Measurements from ENCODE around the gene GFRA1. TPM values are rescaled to one million over a fixed set of nuclear protein-coding genes. Genes with fewer than 3 reads are reported as not detected.

GFRA1 gene
- total RNA-seq, 1 experiment from 2014 or later = 0.30 TPM

DNA sequence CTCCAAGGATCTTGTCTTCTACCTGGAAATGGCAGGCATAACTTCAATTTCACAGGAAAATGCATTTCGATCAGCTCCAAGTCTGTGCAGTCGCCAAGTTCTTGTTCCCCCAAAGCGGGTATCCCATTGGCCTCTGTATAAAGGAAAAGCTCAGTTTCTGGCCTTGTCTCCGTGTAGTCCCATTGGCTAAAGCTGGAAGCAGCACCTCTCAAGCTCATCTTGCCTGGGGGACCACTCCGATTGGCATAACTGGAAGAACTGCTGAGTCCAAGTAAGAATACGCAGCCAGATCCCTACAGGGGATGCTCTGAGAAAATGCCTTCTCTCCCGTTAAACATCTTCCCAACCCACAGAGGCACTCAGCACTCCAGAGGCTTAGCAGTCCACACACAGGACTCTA, 205.2 kb downstream of the GFRA1 start (continued):
- TF ChIP-seq CBX3 (IDR thresholded peaks at IDR 0.05; ENCODE audit: low read depth) = no peak
- TF ChIP-seq, protein P1, sequence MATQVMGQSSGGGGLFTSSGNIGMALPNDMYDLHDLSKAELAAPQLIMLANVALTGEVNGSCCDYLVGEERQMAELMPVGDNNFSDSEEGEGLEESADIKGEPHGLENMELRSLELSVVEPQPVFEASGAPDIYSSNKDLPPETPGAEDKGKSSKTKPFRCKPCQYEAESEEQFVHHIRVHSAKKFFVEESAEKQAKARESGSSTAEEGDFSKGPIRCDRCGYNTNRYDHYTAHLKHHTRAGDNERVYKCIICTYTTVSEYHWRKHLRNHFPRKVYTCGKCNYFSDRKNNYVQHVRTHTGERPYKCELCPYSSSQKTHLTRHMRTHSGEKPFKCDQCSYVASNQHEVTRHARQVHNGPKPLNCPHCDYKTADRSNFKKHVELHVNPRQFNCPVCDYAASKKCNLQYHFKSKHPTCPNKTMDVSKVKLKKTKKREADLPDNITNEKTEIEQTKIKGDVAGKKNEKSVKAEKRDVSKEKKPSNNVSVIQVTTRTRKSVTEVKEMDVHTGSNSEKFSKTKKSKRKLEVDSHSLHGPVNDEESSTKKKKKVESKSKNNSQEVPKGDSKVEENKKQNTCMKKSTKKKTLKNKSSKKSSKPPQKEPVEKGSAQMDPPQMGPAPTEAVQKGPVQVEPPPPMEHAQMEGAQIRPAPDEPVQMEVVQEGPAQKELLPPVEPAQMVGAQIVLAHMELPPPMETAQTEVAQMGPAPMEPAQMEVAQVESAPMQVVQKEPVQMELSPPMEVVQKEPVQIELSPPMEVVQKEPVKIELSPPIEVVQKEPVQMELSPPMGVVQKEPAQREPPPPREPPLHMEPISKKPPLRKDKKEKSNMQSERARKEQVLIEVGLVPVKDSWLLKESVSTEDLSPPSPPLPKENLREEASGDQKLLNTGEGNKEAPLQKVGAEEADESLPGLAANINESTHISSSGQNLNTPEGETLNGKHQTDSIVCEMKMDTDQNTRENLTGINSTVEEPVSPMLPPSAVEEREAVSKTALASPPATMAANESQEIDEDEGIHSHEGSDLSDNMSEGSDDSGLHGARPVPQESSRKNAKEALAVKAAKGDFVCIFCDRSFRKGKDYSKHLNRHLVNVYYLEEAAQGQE (IDR thresholded peaks at IDR 0.05; ENCODE audit: low read depth) = no peak

GRCh38 chr10:116063107-116063506, 209.9 kb downstream of the GFRA1 start:
- BruUV-seq (replicated peaks) = no TSS peak
- POLR2A ChIA-PET = no interaction called here
- Histone ChIP-seq H4K20me1 (ENCODE audit: insufficient read depth) (no peaks in the 10 kb centered on the region), H3K27me3 (ENCODE audit: insufficient read depth, low read length) (peaks cover 80% of the 10 kb centered on the region), H3K36me3 (ENCODE audit: control insufficient read depth in 1 of 2, insufficient read depth in 2 of 2, low read length in 2 of 2) (no peaks in the 10 kb centered on the region), H3K79me2 (ENCODE audit: insufficient read depth, low read length) (no peaks in the 10 kb centered on the region), H2AFZ (ENCODE audit: low read depth, low read length, poor library complexity, severe bottlenecking) (no peak overlapping the region), H3K9me2 (ENCODE audit: insufficient read depth) (no peaks in the 10 kb centered on the region), H3K9me3 (ENCODE audit: control insufficient read depth in 1 of 2, insufficient read depth in 1 of 2, low read depth in 1 of 2, low read length in 2 of 2) (no peaks in the 10 kb centered on the region), H3K27ac (ENCODE audit: low read depth, low read length) (no peak overlapping the region), H3K4me1 (ENCODE audit: control insufficient read depth in 1 of 2, insufficient read depth in 2 of 2, low read length in 2 of 2) (no peaks in the 10 kb centered on the region), H3K4me2 (ENCODE audit: low read length) (no peak overlapping the region), H3K9ac (ENCODE audit: low read length) (no peak overlapping the region), H3K4me3 (replicated peaks in 1 of 2; ENCODE audit: low read depth in 1 of 2, low read length in 2 of 2) (no peak overlapping the region)
- TF ChIP-seq SIN3A (IDR thresholded peaks at IDR 0.05; ENCODE audit: low read depth) (no peak), EZH2 (IDR thresholded peaks at IDR 0.05) (no peak), TCF7L2 (IDR thresholded peaks at IDR 0.05; ENCODE audit: borderline replicate concordance, extremely low read depth, insufficient read depth, insufficient read length) (no peak), SP1 (IDR thresholded peaks at IDR 0.05; ENCODE audit: low read depth) (no peak), ZBTB33 (IDR thresholded peaks at IDR 0.05; ENCODE audit: extremely low read depth, insufficient replicate concordance, low read length) (no peak), ZNF274 (IDR thresholded peaks at IDR 0.05; ENCODE audit: low read depth, low read length) (no peak), POLR2AphosphoS5 (IDR thresholded peaks at IDR 0.05; ENCODE audit: low read depth, low read length) (no peak), CEBPB (IDR thresholded peaks at IDR 0.05; ENCODE audit: low read depth) (no peak), EZH2phosphoT487 (IDR thresholded peaks at IDR 0.05; ENCODE audit: borderline replicate concordance) (no peak), EGR1 (IDR thresholded peaks at IDR 0.05; ENCODE audit: low read depth) (no peak), JUND (IDR thresholded peaks at IDR 0.05) (no peak), YY1 (IDR thresholded peaks at IDR 0.05; ENCODE audit: extremely low read depth, insufficient replicate concordance, low read depth, low read length) (no peak), ELF1 (IDR thresholded peaks at IDR 0.05; ENCODE audit: borderline replicate concordance, low read depth) (no peak), ZFX (IDR thresholded peaks at IDR 0.05) (no peak), CBX3 (IDR thresholded peaks at IDR 0.05; ENCODE audit: low read depth) (no peak), SRF (IDR thresholded peaks at IDR 0.05; ENCODE audit: low read depth) (no peak), RAD21 (IDR thresholded peaks at IDR 0.05; ENCODE audit: low read depth) (no peak), POLR2A (IDR thresholded peaks at IDR 0.05; ENCODE audit: borderline replicate concordance, extremely low read depth, insufficient read depth, insufficient read length) (no peak)
- TF ChIP-seq, protein P2, sequence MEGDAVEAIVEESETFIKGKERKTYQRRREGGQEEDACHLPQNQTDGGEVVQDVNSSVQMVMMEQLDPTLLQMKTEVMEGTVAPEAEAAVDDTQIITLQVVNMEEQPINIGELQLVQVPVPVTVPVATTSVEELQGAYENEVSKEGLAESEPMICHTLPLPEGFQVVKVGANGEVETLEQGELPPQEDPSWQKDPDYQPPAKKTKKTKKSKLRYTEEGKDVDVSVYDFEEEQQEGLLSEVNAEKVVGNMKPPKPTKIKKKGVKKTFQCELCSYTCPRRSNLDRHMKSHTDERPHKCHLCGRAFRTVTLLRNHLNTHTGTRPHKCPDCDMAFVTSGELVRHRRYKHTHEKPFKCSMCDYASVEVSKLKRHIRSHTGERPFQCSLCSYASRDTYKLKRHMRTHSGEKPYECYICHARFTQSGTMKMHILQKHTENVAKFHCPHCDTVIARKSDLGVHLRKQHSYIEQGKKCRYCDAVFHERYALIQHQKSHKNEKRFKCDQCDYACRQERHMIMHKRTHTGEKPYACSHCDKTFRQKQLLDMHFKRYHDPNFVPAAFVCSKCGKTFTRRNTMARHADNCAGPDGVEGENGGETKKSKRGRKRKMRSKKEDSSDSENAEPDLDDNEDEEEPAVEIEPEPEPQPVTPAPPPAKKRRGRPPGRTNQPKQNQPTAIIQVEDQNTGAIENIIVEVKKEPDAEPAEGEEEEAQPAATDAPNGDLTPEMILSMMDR (IDR thresholded peaks at IDR 0.05 in 2 of 3, conservative IDR thresholded peaks at IDR 0.05 in 1 of 3; ENCODE audit: borderline replicate concordance in 1 of 3, insufficient read depth in 1 of 3, low read depth in 2 of 3, low read length in 2 of 3) = no peak
- TF ChIP-seq, protein P3, sequence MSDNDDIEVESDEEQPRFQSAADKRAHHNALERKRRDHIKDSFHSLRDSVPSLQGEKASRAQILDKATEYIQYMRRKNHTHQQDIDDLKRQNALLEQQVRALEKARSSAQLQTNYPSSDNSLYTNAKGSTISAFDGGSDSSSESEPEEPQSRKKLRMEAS (IDR thresholded peaks at IDR 0.05) = no peak
- intact Hi-C loops (cut with micrococcal nuclease) = no loop called here
- ATAC-seq (no peak), DNase-seq (ENCODE audit: low read depth, low spot score) (no peak)
- RAD21 ChIA-PET (ENCODE audit: low non-redundant PET in 1 of 2, low total read pairs in 2 of 2, uncharacterized antibody in 2 of 2, unreplicated experiment in 2 of 2) = no interaction called here
- CTCF ChIA-PET = no interaction called here
